Measurements from ENCODE around the gene SEC11C.

The SEC11C gene

DNA sequence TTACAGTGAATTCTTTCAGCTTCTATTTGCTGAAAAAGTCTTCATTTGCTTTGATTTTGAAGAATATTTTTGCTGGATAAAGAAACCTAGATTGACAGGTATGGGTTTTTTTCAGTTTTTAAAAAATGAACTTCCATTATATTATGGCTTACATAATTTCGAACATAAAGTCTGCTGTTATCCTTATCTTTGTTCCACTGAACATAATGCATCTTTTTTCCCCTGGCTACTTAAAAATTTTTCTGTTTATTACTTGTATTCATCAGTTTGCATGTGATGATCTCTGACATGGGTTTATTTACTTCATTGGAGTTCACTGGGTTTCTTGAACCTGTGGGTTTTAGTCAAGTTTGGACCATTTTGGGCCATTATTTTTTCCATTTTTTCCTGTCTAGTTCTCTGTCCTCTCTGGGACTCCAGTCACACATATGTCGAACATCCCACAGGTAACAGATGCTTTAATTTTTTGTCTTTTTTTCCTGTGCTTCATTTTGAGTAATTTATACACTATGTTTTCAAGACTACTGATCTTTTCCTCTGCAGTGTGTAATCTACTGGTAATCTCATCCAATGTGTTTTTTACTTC lies 33.1 kb downstream of the SEC11C start:
- Histone ChIP-seq H3K9ac (no peak overlapping the region), H3K4me2 (no peak overlapping the region), H3K27ac (no peak overlapping the region), H3K4me3 (no peak overlapping the region), H3K27me3 (no peaks in the 10 kb centered on the region), H4K20me1 (no peaks in the 10 kb centered on the region), H3K4me1 (no peaks in the 10 kb centered on the region), H3K9me3 (peaks cover 24% of the 10 kb centered on the region), H3K36me3 (no peaks in the 10 kb centered on the region)
- no peak for TF ChIP-seq Cebpa-rat (IDR thresholded peaks at IDR 0.05)

DNA sequence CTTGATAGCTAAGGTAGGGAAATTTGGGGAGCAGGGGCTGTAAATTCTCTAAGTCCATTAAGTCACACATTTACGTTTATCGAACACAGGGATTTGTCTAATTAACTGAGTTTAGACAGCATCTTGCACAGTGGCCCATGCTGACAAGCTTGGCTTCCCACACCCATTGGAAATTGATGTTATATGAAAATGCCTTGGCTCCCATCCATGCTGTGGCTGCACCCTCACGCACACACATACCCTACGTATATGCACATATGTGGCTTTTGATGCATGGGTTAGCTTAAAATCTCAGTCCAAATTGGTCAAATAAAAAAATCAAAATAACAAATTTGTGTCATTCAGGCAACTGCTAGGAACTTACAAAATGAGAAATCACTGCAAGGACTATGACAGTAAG lies 37.8 kb downstream of the SEC11C start:
- H4K20me1 ChIP-seq, result no peaks in the 10 kb centered on the region
- no peaks in the 10 kb centered on the region for H3K27me3 ChIP-seq
- peaks cover 15% of the 10 kb centered on the region for H3K9me3 ChIP-seq
- TF ChIP-seq Cebpa-rat (IDR thresholded peaks at IDR 0.05), result no peak
- no peak overlapping the region for H3K9ac ChIP-seq
- no peaks in the 10 kb centered on the region for H3K4me1 ChIP-seq
- no peak overlapping the region for H3K4me3 ChIP-seq
- H3K4me2 ChIP-seq, result no peak overlapping the region
- no peaks in the 10 kb centered on the region for H3K36me3 ChIP-seq
- no peak overlapping the region for H3K27ac ChIP-seq

DNA sequence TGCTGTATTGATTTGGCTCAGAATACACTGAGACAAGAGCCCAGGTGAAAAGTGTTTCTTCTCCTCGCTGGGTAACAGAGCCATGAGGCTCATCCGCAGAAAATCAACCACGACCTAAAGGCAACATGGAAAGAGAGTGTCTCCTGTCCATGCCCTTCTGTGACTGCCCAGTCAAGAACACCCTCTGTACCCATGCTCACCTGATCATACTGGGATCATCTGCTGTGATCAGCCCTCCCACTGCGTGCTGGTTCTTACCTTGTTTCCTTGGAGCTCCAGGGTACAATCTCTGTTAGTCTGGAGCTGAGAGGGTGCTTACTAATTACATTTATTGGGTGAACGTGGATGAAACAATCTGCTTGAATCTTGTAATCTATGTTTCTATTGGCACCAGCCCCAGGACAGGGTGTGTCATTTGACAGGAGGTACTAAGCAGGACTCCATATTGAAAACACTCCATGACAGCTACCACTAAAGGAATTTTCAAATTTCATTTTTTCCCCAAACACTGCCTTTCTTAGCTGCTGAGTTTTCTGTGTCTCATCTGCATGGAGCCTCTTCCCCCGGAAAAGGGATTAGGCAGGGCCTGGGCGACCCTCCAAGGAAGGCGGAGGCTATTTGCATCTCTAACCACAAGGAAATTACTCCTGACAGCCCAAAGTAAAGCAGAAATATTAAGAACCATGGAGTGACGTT lies 40.6 kb downstream of the SEC11C start:
- Histone ChIP-seq H3K4me3 (no peak overlapping the region), H3K4me1 (no peaks in the 10 kb centered on the region), H3K27me3 (no peaks in the 10 kb centered on the region), H3K27ac (no peak overlapping the region), H3K36me3 (no peaks in the 10 kb centered on the region), H3K9ac (no peak overlapping the region), H3K9me3 (no peaks in the 10 kb centered on the region), H3K4me2 (no peak overlapping the region), H4K20me1 (no peaks in the 10 kb centered on the region)
- no peak for TF ChIP-seq Cebpa-rat (IDR thresholded peaks at IDR 0.05)

DNA sequence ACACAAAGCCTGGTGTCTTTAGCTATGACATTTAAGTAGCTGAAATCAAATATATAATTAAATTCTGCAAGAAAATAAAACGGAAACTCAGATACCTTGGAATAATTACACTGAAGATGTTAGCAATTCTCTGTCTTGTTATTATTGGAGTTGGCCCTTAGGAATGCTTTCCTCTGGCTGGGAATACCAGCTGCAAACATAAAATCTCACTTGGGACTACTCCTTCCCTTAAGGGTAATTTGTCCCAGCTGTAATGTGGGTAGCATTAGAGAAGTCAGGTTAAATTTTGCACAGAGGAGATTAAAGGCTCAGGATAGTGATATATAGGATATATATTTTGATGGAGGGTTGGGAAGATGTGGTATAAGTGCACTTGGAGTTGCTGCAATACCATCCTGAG lies 43.0 kb downstream of the SEC11C start:
- H3K9ac ChIP-seq, result no peak overlapping the region
- TF ChIP-seq Cebpa-rat (IDR thresholded peaks at IDR 0.05), result no peak
- no peaks in the 10 kb centered on the region for H4K20me1 ChIP-seq
- no peaks in the 10 kb centered on the region for H3K4me1 ChIP-seq
- no peaks in the 10 kb centered on the region for H3K27me3 ChIP-seq
- no peak overlapping the region for H3K27ac ChIP-seq
- no peak overlapping the region for H3K4me2 ChIP-seq
- no peak overlapping the region for H3K4me3 ChIP-seq
- H3K9me3 ChIP-seq, result no peaks in the 10 kb centered on the region
- H3K36me3 ChIP-seq, result no peaks in the 10 kb centered on the region

DNA sequence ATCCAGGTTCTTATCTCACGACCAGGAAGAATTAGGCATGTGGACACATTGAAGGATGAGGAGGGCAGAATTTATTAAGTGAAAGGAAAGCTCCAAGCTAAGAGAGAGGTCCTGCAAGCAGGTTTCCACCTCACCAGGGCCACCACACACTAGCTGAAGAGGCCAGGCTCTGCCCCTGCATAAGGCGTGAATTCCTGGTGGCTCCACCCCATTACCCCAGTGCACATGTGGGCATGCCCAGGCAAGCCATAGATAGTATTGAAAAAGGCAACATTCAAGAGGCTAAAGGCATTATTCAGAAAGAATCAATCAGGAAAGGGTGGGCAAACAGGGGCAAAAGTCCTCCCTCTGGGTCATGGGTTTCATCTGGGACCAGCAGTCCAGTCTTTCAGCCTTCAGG lies 49.3 kb downstream of the SEC11C start:
- no peaks in the 10 kb centered on the region for H3K36me3 ChIP-seq
- no peaks in the 10 kb centered on the region for H4K20me1 ChIP-seq
- no peak overlapping the region for H3K4me3 ChIP-seq

DNA sequence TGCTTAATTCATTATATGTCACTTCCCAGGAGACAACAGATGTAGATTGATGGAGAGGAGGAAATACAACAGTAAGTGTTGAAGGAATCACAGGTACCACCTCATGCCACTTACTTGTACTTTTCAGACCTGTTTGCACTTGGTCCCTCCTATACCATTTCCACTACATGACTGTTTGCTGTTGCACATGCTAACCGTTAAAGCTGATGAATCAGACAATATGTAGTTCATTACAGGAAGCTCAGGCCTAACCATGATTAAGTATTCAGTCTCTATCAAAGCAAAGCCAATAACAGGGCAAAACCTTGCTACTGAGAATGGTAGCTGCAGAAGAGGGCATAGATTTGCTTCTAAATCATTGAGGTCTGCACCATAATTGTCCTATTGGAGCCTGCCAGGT lies 50.1 kb downstream of the SEC11C start:
- H3K27ac ChIP-seq, result no peak overlapping the region
- H4K20me1 ChIP-seq, result no peaks in the 10 kb centered on the region
- no peak for TF ChIP-seq Cebpa-rat (IDR thresholded peaks at IDR 0.05)
- H3K9me3 ChIP-seq, result no peaks in the 10 kb centered on the region; the same call in 1 of the 2 replicates
- H3K4me1 ChIP-seq, result no peaks in the 10 kb centered on the region
- H3K27me3 ChIP-seq, result no peaks in the 10 kb centered on the region
- H3K4me2 ChIP-seq, result no peak overlapping the region
- no peaks in the 10 kb centered on the region for H3K36me3 ChIP-seq
- H3K4me3 ChIP-seq, result no peak overlapping the region
- H3K9ac ChIP-seq, result no peak overlapping the region

More for the DNA sequence above, 49.3 kb downstream of the SEC11C start:
- Histone ChIP-seq H3K9ac (no peak overlapping the region), H3K27ac (no peak overlapping the region), H3K4me2 (no peak overlapping the region), H3K27me3 (no peaks in the 10 kb centered on the region), H3K4me1 (no peaks in the 10 kb centered on the region), H3K9me3 (no peaks in the 10 kb centered on the region; the same call in 1 of the 2 replicates)
- no peak for TF ChIP-seq Cebpa-rat (IDR thresholded peaks at IDR 0.05)

DNA sequence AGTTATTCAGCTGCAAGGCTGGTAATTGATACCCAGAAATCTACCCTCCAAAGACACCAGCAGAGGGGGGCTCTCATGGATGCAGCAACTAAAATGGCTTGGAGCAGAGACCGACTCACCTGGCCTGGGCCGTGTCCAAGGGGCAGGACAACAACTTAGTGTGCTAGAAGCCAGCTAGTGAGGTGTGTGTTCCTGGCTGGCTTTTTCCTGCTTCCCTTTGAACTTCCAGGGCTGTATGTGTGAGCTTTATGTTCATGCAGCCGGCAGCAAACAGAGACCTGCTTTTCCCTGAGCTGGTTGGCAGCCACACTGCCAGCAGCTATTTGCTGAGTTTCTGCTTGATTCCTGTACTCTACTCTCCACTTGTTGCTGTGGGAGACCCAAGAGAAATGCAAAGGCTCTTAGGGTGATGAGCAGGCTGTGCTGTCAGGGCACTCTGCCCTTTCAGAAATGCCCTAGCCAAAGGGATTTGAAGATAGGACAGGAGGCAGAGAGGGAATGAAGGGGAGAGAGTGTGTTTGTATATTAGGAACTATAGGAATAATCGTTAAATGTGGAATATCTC lies 56.6 kb downstream of the SEC11C start:
- no peak overlapping the region for H3K27ac ChIP-seq
- no peaks in the 10 kb centered on the region for H3K9me3 ChIP-seq
- no peaks in the 10 kb centered on the region for H3K4me1 ChIP-seq
- no peaks in the 10 kb centered on the region for H4K20me1 ChIP-seq
- H3K4me2 ChIP-seq, result no peak overlapping the region
- no peak for TF ChIP-seq Cebpa-rat (IDR thresholded peaks at IDR 0.05)
- no peak overlapping the region for H3K4me3 ChIP-seq
- no peaks in the 10 kb centered on the region for H3K27me3 ChIP-seq
- H3K36me3 ChIP-seq, result no peaks in the 10 kb centered on the region
- no peak overlapping the region for H3K9ac ChIP-seq

DNA sequence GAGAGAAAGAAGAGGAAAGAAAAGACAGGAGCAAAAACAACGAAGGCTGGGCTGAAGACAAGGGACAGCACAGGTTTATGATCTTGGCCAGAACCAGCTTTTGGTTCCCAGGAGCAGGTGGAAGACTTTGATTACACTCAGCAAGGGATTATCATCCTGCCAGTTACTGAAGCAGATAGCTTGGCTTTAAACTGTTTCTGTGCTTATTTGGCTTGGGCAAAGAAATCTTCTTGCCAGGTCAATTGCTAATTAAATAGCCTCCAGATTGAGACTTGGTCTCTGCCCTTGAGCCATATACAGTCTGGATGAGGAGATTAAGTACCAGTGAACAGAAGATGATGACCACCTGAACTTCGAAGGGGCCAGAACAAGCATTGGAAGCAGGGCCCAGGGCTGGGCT lies 58.0 kb downstream of the SEC11C start:
- no peak overlapping the region for H3K27ac ChIP-seq
- no peak overlapping the region for H3K9ac ChIP-seq
- H3K9me3 ChIP-seq, result no peaks in the 10 kb centered on the region
- no peaks in the 10 kb centered on the region for H4K20me1 ChIP-seq
- H3K4me1 ChIP-seq, result no peaks in the 10 kb centered on the region
- H3K4me3 ChIP-seq, result no peak overlapping the region
- no peaks in the 10 kb centered on the region for H3K36me3 ChIP-seq
- no peaks in the 10 kb centered on the region for H3K27me3 ChIP-seq
- no peak overlapping the region for H3K4me2 ChIP-seq
- TF ChIP-seq Cebpa-rat (IDR thresholded peaks at IDR 0.05), result no peak

DNA sequence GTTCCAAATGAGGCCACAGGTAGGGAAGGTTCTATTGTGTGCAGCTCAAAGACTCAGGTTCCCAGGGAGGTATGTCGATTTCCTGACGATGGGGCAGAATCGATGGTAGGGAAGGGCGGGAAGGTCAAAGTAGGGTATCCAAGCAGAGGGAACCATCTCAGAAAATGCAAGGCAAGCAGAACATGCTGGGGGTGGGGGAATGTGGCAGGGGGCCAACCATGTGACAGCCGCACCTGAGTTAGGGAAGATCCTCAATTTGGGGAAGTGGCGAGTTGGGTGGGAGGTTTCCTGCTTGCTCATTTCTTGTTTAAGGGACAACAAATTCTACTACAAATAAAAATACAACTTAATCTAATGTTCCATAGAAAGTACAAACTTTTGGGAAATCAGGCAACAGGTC lies 58.5 kb downstream of the SEC11C start:
- Histone ChIP-seq H3K4me3 (no peak overlapping the region), H3K27ac (no peak overlapping the region), H3K4me1 (no peaks in the 10 kb centered on the region), H3K4me2 (no peak overlapping the region), H3K36me3 (no peaks in the 10 kb centered on the region), H3K9ac (no peak overlapping the region), H3K27me3 (no peaks in the 10 kb centered on the region), H4K20me1 (no peaks in the 10 kb centered on the region), H3K9me3 (no peaks in the 10 kb centered on the region)
- no peak for TF ChIP-seq Cebpa-rat (IDR thresholded peaks at IDR 0.05)

DNA sequence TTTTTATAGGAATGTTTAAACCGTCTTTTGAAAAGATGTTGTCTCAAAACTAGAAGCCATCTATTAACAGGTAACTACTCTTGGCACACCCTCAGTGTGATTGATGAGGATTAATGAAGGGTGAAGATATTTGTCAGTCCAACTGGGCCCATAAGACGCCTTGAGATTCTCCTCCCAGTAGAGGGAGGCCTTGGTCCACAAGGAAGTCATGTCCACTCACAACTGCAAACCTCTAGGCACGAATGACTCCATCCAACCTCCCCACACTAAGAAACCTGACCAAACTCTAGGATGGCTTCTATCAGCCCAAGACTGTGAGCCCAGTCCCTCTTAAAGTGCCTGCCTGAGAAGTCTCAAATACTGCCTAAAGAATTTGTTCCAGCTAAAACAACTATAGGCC lies 61.1 kb downstream of the SEC11C start:
- no peaks in the 10 kb centered on the region for H3K27me3 ChIP-seq
- H3K4me3 ChIP-seq, result no peak overlapping the region
- no peak overlapping the region for H3K27ac ChIP-seq
- no peak overlapping the region for H3K9ac ChIP-seq
- H3K4me1 ChIP-seq, result no peaks in the 10 kb centered on the region
- TF ChIP-seq Cebpa-rat (IDR thresholded peaks at IDR 0.05), result no peak
- no peaks in the 10 kb centered on the region for H4K20me1 ChIP-seq
- H3K9me3 ChIP-seq, result no peaks in the 10 kb centered on the region
- H3K36me3 ChIP-seq, result no peaks in the 10 kb centered on the region
- no peak overlapping the region for H3K4me2 ChIP-seq
